Activated T-helper 1 cell treated with anti-CD3 and anti-CD28 coated beads, Interleukin-12 subunit alpha, Interleukin-12 subunit beta, Interleukin-2, Interleukin-4 antibody, amounts not matched to agents 30 ng/mL and 10 ng/mL and 1 ng/mL, durations not matched to agents 14 hours and 24 hours and 36 hours (primary cell): Measurements from ENCODE around the gene NCL. TPM values are rescaled to one million over a fixed set of nuclear protein-coding genes. Genes with fewer than 3 reads are reported as not detected.
"Not testable (repeated sequence)": the region's sequence is repeated elsewhere in the genome, so short reads cannot be mapped to it uniquely, and the experiment has no call there.

Experiments used
- DNase-seq: peaks from one replicate; pipeline ENCODE4 v3.0.0; 2021; ENCODE audit warnings: low spot score
- H3K27ac Mint-ChIP-seq: one replicate; pipeline ENCODE4 v1.8.0; 2021; ENCODE audit warnings: mild to moderate bottlenecking, mixed read lengths
- H3K27me3 Mint-ChIP-seq: one replicate; pipeline ENCODE4 v1.8.0; 2022; ENCODE audit warnings: mild to moderate bottlenecking, moderate library complexity, mixed read lengths; ENCODE audit not compliant: insufficient read depth
- H3K36me3 Mint-ChIP-seq: one replicate; pipeline ENCODE4 v1.8.0; 2021; ENCODE audit warnings: low read depth, mixed read lengths
- H3K4me1 Mint-ChIP-seq: one replicate; pipeline ENCODE4 v1.8.0; 2021; ENCODE audit warnings: low read depth, mixed read lengths
- H3K4me3 Mint-ChIP-seq: one replicate; pipeline ENCODE4 v1.8.0; 2021; ENCODE audit warnings: mild to moderate bottlenecking, moderate library complexity, mixed read lengths
- H3K9me3 Mint-ChIP-seq: one replicate; pipeline ENCODE4 v1.8.0; 2021; ENCODE audit warnings: mixed read lengths
- intact Hi-C: fragments of 100-400 bp; cut with micrococcal nuclease; formaldehyde crosslinking; loops from one replicate; pipeline ENCODE4 v1.15.1; 2024
- total RNA-seq: library from RNA; stranded (reverse); gene quantifications from 2 replicates; pipeline ENCODE4 v1.2.3, GENCODE V29; 2022

The NCL gene
- total RNA-seq, 1 donor from 2014 or later, result 1,388 TPM

- Mint-ChIP-seq H3K27me3 (peaks cover 25% of the 10 kb centered on the region), H3K4me1 (peaks cover 23% of the 10 kb centered on the region)
- H3K36me3 Mint-ChIP-seq, intact Hi-C loops, DNase-seq, H3K4me3 Mint-ChIP-seq, H3K27ac Mint-ChIP-seq, H3K9me3 Mint-ChIP-seq: not testable (repeated sequence)
Measured at GRCh38 chr2:231407686-231408085, 56.6 kb downstream of the NCL start.

- H3K27ac Mint-ChIP-seq, DNase-seq, H3K36me3 Mint-ChIP-seq, H3K9me3 Mint-ChIP-seq, H3K4me3 Mint-ChIP-seq: not testable (repeated sequence)
- intact Hi-C loops, result loop anchor here (1.0 to 2.0 kb wide), 3 partner anchors 109 to 301 kb away; no protein-coding TSS in a partner anchor
- peaks cover 23% of the 10 kb centered on the region for H3K4me1 Mint-ChIP-seq
- H3K27me3 Mint-ChIP-seq, result peaks cover 15% of the 10 kb centered on the region
Measured at GRCh38 chr2:231405601-231406367, 58.5 kb downstream of the NCL start.

GRCh38 chr2:231404183-231404578 lies 60.1 kb downstream of the NCL start:
- not testable (repeated sequence) for H3K36me3 Mint-ChIP-seq, H3K9me3 Mint-ChIP-seq, H3K4me3 Mint-ChIP-seq, H3K27ac Mint-ChIP-seq, DNase-seq
- Mint-ChIP-seq H3K4me1 (peaks cover 23% of the 10 kb centered on the region), H3K27me3 (peaks cover 11% of the 10 kb centered on the region)
- intact Hi-C loops, result loop anchor here (2.0 kb wide), 1 partner anchor 107 kb away; no protein-coding TSS in a partner anchor

Other genes with a start within 250 kb of the NCL start
- not detected in 2 replicates for gene B3GNT7, start 68.8 kb downstream of the NCL start, total RNA-seq
- 0.05 TPM in 1 of 2 replicates, not detected in the other for gene NMUR1, start 66.0 kb upstream of the NCL start, total RNA-seq
- not detected in 2 replicates for gene TEX44, start 128.4 kb upstream of the NCL start, total RNA-seq
- 2,193 and 2,194 TPM in 2 replicates for gene PTMA, start 244.0 kb upstream of the NCL start, total RNA-seq